GM21528 (cell line): Measurements from ENCODE around the gene ITPKC.

Experiments
- ATAC-seq: cut with Tn5 transposase; IDR thresholded peaks from one replicate; pipeline ENCODE4 v1.9.1; 2021; ENCODE audit warnings: mild to moderate bottlenecking, moderate library complexity; ENCODE audit not compliant: unreplicated experiment, low FRiP score

ITPKC gene

DNA sequence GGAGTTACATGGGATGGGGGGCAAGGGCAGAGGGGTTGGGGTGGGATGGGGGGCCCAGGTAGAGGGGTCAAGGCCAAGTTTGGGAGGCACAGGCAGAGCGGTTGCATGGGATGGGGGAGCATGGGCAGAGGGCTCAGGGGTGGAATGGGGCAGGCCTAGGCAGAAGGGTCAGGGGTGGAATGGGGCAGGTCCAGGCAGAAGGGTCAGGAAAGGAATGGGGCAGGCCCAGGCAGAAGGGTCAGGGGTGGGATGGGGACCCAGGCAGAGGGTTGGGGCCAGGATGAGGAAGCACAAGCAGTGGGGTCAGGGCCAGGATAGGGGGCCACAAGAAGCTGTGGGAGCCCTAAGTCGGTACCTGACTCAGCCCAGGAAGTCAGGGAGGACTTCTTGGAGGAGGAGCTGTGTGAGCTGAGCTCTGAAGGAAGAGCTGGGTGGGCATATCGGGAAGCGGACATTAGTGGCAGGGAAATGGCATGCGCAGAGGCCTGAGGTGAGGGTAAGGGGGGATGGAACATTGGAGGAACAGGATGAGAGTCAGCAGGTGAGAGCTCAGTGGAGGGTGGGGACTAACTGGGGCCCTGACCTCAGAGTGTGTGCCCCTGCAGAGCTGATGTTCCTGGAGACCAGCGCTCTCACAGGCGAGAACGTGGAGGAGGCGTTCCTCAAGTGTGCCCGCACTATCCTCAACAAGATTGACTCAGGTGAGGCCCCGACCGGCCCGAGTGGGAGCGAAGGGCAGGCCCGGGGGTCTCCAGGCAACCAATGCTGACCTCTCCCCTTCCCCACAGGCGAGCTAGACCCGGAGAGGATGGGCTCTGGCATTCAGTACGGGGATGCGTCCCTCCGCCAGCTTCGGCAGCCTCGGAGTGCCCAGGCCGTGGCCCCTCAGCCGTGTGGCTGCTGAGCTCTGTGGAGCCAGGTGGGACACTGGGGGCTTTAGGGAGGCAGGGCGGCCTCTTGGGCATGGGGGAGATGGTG, 69.4 kb downstream of the ITPKC start:
- no peak for ATAC-seq
